Ammon's horn (tissue), 1 donor: ENCODE results near the gene C1orf35.
"Not testable (repeated sequence)": the region's sequence is repeated elsewhere in the genome, so short reads cannot be mapped to it uniquely, and the experiment has no call there.

Source experiments
- DNase-seq: peaks from one replicate; pipeline ENCODE4 v3.0.0-alpha.2; 2016; ENCODE audit warnings: low spot score

C1orf35 gene

DNA sequence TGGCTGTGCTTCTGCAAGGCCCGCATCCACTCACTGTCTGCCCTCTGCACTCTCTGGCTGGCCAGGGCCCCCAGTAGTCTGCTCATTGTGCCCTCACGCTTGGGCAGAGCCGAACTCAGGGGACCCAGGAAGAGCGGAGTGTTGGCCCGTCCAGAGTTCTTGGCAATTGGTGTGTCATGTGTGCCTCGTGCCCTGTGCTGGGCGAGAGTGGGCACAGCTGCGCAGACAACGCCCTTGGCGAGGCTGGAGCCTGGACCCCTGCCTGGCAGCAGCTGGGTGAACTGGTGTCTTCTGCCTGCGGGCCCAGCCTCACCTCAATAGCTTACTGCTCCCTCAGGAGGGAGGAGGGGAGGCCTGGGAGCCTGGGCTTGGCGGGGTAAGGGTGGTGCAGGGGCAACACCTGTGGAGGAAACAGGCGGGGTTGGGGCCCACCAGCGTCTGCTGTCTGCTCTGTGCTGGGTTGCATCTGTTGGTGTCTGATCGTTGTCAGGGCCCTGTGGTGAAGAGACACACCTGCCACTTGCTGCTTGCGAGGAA, 39.1 kb upstream of the C1orf35 start:
- no peak for DNase-seq

DNA sequence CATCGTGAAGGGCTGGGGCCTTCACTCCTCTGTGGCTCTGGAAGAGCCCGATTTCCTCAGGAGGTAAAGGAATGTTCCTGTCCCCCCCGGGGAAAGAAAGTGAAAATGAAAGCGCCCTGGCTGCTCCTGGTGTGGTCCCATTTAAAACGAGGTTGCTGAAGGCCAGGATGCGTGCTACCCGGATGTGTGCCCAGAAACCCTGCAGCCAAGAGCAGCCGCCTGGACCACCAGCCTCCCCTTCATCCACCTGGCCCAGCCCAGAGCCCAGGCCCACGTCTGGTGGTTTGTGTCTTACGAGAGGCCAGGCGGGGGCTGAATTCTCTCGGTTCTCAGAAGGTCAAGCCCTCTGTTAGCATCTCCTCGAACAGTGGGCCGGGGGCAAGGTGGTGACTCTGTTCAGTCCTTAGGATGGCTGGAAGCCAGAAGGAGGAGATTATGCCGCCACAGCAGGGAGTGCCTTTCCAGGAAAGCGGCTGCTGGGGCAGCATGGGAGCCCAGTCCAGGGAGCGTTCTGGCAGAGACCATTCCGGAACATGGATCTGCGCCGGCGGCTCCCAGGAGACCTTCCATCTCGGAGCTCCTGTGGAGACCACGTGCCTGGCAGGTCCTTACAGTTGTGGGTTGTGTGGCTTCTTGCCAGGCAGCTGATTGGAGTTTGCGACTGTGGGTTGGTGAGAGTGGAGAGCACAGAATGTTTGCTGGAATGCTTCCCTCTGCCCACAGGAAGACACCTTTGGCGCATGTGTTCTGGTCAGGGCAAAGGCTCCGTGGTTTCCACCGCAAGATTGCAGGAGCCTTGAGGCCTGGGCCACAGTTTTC, 38.3 kb upstream of the C1orf35 start:
- peak; percentile 37 for DNase-seq

DNA sequence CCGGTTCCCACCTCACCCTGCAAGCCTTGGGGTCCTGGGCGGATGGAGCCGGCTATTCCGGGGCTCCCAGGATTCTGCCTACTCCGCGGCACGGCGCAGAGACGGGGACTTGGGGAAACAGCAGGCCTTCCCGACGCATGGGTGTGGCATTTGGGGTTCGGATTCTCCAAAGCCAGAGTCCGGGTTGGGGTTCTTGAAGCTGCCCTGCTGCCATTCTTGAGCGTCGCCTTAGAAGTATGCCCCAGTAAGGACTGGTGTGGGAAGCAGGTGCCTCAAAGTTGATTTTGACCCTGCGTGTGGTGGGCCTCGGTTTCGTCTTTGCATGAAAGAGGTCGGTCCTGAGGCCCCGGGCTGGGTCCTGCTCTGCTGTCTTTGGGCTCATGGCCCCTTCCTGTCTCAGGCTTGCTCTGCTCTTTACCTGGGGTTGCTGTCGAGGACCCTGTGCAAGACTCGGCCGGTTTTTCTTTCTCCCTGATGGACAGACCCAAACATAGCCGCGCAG, 37.6 kb upstream of the C1orf35 start:
- no peak for DNase-seq

DNA sequence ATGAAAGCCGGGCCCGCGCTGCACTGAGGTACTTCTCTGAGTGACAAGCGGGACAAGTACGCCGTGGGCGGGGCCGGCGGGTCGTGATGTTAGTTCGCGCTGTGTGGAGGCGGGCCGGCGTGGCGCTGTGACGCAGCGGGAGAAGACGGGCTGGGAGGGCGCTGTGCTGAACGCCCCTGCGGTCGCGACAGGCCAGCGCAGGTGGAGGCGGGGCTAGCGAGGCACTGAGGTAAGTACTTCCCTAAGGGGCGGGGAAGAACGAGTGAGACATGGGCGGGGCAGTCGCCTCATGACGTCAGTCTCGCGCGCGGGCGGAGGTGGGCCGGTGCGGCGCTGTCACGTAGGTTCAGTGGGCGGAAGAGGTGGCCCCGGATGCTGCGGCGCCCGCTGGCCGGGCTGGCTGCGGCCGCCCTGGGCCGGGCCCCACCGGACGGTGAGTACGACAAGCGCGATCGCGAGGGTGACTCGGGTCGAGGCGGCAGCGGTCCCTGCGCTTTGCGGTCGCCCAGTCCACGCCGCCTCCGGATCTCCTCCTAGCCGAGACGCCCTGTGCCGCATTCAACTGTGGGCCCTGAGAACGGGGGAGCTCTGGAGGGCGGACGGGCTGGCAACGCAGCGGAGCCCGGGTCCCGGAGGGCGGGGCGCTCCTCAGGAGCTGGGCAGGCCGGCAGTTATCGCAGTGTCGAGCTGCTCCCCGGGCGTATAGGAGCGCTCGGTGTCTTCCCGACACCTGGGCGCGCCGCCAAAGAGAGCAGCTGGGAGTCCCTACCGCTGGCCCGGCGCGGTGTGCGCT, 37.0 kb upstream of the C1orf35 start, which contains the start of gene GUK1:
Gene GUK1, plus strand, starts transcription at position 349 of the 793 bp plus-strand sequence. Its CDS starts 24 bp downstream, at position 373.
- peak; percentile 100 for DNase-seq

DNA sequence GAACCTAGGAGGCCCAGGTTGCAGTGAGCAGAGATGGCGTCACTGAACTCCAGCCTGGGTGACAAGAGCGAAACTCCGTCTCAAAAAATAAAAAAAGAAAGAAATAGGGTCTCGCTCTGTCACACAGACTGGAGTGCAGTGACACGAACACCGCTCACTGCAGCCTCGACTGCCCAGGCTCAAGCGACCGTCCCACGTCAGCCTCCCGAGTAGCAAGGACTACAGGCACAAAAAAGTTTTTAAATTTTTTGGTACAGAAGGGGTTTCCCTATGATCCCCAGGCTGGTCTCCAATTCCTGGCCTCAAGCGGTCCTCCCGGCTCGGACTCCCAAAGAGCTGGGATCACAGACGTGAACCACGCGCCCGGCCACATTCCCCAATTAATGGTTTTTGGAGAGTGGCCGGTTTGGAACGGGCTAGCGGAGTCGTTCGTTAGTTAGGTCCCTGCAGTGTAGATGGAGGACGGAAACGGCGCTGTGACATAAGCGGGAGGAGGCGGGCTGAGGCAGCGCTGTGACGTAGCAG, 36.3 kb upstream of the C1orf35 start:
- DNase-seq: no peak

DNA sequence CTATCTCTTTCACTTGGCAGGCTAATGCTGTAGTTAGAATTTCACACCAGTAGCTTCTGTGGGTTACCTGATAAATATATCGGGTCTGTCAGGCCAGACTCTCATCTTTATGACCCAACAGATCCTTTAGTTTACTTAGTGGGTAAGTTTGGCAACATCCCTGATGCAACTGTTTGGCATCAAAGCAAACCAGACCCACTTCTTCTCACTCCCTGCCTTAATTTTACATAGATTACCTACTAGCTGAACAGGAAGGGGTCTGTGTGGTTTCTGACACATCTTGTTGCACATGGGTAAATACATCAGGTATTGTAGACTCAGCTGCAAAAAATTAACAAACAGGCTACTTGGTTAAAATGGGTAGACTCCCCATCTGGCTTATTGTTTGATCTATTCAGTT, 33.8 kb upstream of the C1orf35 start:
- DNase-seq: no peak

DNA sequence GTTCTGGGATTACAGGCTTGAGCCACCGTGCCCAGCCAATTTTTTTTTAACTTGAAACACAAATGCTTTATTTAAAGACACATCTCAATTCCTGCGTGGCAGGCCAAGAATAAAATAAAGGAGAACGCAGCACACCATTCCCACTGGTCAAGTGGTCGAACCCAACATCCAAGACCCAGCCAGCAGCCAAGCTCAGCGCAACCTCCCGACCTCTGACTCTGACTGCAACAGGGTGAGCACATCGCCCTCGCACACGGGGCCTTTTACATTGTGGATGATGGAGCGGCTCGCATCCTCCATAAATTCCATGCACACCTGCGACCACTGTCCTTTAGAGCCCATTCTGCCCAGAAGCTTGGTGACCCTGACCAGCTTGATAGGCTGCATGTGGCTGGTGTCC, 31.5 kb upstream of the C1orf35 start:
- no peak for DNase-seq

DNA sequence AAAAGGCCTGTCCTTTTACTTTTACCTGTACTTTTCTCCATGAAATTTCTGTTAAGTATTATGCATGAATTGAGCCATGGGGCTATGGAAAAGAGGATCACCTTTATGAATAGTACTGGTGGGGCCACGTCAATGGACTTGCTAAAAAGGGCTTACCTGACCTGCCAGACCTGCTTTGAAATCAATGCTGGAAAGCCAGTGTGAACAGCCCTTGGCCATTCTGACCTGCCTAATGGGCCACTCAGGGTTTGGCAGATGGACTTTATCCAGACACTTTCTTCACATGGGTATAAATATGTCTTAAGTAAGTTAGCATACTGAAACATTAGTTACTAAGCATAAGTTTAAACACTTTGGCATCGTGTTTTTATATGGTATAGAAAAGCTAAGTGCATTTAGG, 28.6 kb upstream of the C1orf35 start:
- no peak for DNase-seq

DNA sequence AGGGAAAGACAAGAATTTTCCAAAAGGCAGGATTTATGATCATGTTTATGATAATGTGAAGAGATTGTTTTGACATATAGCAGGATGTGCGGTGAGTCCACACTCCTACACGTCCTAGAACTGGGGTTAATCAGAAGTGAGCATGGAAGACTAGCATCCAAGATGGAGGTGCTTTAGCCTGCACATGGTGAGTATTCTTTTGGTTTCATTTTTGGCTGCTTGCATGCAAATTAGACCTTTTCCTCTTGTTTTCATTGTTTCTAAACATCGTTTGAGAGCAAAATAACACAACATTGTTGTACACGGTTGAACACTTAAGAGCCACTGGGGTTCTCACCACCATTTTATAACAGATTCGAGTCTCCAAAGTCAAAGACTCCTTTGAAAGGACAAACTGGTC, 22.1 kb upstream of the C1orf35 start:
- DNase-seq: no peak

DNA sequence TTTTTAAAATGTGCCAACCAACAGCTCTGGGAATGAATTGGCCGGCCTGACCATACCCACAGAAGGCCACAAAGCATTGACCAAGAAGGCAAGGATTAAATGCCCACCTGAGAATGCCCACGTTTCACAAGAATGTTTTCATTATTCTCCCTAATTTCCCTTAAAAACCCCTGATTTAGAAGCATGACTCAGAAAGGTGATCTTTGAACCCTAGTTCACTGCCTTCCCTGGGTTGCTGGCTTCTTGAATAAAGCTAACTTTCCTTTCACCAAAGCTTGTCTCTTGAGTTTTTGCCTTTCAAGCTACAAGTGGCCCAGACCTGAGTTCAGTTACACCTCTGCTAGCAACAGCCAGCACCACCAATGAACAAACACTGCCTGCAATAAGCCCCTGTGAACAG, 20.4 kb upstream of the C1orf35 start:
- DNase-seq: no peak

DNA sequence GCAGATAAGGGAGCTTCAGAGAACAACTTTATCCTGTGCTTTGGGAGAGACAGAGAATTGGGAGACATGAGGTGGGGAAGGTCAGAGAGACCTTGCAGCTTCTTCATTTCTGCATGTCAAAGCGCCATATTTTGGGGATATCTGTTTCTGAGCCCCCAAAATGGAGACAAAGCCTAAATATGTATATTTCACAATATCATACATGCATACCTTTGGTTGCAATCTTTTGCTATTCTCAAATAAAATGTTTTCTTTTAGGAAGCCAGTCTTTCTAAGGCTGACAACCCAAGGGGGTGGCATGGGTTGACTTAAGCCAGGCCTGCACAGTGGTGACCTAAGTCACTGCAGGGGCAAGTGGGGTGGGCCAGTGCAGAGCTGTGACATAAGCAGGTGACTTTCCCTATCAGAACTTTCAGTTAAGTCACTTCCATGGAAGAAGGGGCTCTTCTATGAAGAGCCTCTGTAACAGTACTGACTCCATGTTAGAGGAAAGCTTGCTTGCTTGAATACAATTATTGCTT, 19.9 kb upstream of the C1orf35 start:
- DNase-seq: no peak

DNA sequence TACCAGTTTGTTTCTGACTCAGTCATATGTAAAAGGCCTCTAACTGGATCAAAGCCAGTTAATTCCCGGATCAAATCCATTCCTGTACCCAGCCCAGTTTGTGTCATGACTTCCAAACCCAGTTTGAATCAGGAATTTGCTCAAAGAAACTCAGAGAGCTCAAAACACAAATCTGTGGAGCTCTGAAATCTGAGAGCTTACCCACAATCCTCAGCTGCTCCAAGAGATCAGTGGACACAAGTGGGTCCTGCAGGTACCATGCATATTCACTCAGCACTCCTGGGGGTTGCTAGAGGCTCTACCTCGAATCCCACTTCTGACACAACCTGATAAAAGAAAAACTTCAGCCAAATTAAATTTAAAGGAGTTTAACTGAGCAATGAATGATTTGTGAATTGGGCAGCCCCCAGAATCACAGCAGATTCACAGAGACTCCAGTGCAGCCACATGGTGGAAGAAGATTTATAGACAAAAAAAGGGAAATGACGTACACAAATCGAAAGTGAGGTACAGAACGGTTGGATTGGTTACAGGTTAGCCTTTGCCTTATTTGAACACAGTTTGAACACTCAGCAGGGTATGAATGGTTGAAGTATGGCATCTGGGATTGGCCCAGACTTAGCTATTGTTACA, 17.8 kb upstream of the C1orf35 start:
- DNase-seq: no peak

DNA sequence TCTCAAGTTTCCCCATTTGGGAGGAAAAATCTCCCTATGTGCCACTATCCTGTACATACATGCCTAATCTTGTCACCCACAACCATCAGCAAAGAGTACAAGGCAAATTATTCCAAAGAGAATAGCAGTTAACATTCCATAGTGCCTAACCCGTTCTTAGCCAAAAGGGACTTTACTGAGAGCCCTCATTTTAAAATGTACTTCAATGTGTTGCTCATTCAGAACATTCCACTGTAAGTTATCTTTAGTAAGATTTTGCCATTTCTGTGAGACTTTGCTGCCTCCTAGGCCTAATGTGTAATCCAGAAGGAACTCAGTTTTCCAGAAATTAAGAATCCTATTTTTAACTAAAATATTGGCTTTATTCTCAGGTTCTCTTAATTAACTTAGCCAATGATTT, 17.2 kb upstream of the C1orf35 start:
- DNase-seq: no peak

DNA sequence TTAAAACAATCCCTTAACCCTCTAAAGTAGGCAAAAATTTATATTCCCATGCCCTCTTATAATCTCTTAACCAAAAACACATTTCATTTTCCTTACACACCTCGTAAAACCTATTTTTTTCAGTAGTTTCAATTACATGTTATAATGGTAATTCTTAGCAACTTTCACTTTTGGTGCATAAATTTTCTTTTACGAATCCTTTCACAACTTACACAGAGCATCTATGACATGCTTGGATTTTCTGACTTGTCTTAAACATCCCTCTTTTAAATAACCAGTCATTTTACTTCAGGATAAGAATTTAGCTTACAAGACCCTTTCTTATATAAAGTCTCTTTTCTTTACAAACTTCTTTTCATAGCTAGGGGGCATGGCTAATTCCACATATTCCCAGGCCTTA, 14.9 kb upstream of the C1orf35 start:
- no peak for DNase-seq

DNA sequence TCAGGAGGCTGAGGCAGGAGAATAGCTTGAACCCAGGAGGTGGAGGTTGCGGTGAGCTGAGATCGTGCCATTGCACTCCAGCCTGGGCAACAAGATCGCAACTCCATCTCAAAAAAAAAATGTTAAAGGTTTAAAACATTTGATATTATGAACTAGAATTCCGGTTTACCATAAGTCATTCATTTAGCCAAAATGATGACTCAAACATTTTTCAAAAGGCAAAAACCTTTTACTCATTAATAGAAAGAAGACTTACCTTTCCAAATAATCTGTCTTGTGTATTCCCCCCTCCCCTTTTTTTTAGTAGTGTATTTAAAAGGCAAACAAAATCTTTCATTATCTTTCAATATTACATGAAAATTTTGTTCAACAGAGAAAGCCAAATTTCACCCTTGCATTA, 14.2 kb upstream of the C1orf35 start:
- no peak for DNase-seq

DNA sequence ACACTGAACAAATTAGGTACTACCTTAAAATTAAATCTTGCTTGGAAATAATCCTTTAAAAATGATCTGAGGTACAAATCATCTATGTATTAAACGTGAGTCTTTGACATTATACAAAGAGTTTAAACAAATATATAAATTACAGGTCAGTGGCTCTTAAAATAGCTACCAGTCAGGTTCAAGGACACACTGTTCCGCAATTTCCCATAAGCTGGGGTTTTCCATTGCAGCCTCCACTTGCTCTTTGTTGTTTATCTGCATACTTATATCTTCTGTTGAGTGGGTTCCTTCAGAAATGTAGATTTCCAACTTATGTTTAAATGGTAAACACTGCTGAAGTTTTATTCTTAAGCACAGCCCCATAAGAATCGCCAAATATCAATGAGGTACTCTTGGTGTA, 11.7 kb upstream of the C1orf35 start:
- DNase-seq: no peak

DNA sequence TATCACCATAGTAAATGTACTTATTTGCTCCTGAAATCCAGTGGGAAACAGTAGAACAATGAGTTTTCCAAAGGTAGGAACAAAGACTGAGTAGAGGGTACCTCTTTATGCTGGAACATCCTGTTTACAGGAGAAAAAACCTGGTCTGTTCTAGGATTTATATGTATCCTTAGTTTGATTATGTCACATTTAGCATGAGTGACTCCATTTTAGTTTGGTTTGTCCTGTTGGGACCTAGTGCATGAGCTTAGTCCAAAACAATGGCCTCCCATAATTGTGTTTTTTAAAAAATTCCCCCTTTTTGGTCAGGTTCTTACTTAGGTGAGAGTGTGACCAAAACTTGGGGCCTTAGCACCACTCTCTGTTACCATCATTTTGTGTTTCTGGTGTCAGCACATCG, 9.5 kb upstream of the C1orf35 start:
- DNase-seq: no peak

DNA sequence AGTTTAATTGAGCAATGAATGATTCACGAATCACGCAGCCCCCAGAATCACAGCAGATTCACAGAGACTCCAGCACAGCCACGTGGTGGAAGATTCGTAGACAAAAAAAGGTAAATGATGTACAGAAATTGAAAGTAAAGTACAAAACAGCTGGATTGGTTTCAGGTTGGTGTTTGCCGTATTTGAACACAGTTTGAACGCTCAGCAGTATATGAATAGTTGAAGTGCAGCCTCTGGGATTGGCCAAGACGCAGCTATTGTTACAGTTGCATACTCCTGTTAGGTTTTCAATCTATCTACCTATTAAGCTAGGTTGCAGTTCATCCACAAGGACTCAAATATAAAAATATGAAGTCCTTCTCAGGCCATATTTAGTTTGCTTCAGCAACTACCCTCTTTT, 9.0 kb upstream of the C1orf35 start:
- DNase-seq: no peak

DNA sequence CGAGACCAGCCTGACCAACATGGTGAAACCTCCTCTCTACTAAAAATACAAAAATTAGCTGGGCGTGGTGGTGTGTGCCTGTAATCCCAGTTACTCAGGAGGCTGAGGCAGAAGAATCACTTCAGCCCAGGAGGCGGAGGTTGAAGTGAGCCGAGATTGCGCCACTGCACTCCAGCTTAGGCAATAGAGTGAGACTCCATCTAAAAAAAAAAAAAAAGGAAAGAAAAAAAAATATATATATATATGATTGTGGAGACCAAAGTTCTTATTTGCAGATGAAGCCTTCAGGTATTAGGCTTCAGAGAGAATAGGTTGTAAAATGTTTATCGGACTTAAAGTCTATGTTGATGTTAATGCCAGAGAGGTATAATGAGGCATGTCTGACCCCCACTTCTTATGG, 8.2 kb upstream of the C1orf35 start:
- DNase-seq: not testable (repeated sequence)

DNA sequence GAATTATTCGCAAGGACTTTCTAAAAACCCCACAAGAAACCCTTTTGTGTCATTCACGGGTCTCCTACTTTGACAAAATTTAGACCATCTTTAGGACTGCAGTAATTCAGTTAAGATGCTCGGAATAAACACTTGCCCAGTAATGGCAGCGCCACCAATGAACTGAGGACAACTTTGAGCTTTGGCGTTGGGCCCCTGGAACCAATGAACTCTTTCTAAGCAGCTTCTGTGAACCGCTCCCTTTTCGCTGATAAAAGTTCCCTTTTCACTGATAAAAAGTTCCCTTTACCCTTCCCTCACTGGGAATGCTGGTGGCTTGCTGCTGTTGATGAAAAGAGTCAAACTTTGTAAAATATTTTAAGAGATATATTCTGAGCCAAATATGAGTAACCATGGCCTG, 7.4 kb upstream of the C1orf35 start:
- DNase-seq: no peak

DNA sequence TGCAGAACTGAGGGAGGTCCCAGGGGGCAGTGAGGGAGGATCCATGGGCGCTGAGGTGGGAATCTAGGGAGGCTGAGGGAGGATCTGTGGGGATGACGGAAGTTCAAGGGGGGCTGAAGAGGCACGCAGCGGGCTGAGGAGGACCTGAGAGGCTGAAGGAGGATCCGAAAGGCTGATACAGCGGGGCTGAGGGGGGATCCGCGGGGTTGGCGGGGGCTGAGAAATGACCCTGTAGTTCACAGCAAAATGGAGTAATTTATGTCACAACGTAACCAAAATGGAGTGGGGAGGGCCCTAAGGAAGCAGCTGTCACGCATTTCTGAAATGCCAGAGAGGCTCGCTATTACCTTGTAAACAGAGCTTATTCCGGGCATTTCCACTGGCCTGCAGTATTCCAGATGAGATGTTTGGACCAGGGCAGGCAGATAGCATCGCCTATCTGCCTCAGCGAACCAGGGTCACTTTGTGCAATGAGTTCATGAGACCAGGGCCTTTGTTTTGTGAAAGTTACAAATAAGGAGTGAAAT, 6.9 kb upstream of the C1orf35 start:
- DNase-seq: no peak
